COLO668 (cell line): ENCODE measurements around the gene CAPN1.

Experiments
- DNase-seq: peaks from one replicate; lab custom pipeline; 2025; ENCODE audit not compliant: unreplicated experiment; lab: John Stamatoyannopoulos, UW

Gene CAPN1

GRCh38 chr11:65188486-65188885 lies 6.8 kb downstream of the CAPN1 start:
- DNase-seq, result no peak

GRCh38 chr11:65189191-65189590 lies 7.5 kb downstream of the CAPN1 start:
- no peak for DNase-seq

GRCh38 chr11:65194564-65194963 lies 12.8 kb downstream of the CAPN1 start:
- DNase-seq, result no peak

- DNase-seq, result no peak
Observed at GRCh38 chr11:65204143-65204542, 22.4 kb downstream of the CAPN1 start.

- peak; percentile 39 for DNase-seq
Observed at GRCh38 chr11:65204646-65205601, 23.2 kb downstream of the CAPN1 start.

- no peak for DNase-seq
Observed at GRCh38 chr11:65205602-65205967, 23.9 kb downstream of the CAPN1 start.

- no peak for DNase-seq
Observed at GRCh38 chr11:65206441-65206841, 24.7 kb downstream of the CAPN1 start.

GRCh38 chr11:65206901-65207300 lies 25.2 kb downstream of the CAPN1 start:
- no peak for DNase-seq

GRCh38 chr11:65207918-65208784 lies 26.4 kb downstream of the CAPN1 start:
- no peak for DNase-seq

GRCh38 chr11:65208785-65209710 lies 27.3 kb downstream of the CAPN1 start:
- DNase-seq, result no peak

GRCh38 chr11:65209711-65210360 lies 28.1 kb downstream of the CAPN1 start:
- DNase-seq, result no peak

GRCh38 chr11:65210361-65210731 lies 28.6 kb downstream of the CAPN1 start:
- DNase-seq, result no peak

- no peak for DNase-seq
Observed at GRCh38 chr11:65210748-65211147, 29.0 kb downstream of the CAPN1 start.

- no peak for DNase-seq
Observed at GRCh38 chr11:65211293-65212105, 29.8 kb downstream of the CAPN1 start.

GRCh38 chr11:65212226-65212801 lies 30.6 kb downstream of the CAPN1 start:
- DNase-seq, result no peak

- DNase-seq, result peak; percentile 72
Observed at GRCh38 chr11:65213322-65214211, 31.8 kb downstream of the CAPN1 start.

- DNase-seq, result no peak
Observed at GRCh38 chr11:65214212-65214845, 32.6 kb downstream of the CAPN1 start.
